GM12878 (cell line): ENCODE measurements around the gene SHISA2. TPM values are rescaled to one million over a fixed set of nuclear protein-coding genes. Genes with fewer than 3 reads are reported as not detected.

ENCODE experiments used
- ATAC-seq: fragments of 200-7000 bp; cut with Tn5 transposase; 3 replicates; pipeline ENCODE4 v1.9.1; 2020; ENCODE audit warnings: mild to moderate bottlenecking, moderate library complexity
- BruUV-seq: library from RNA; stranded (reverse); fragments of 400-500 nt; replicated peaks from 2 replicates; lab custom pipeline; 2021; lab: Mats Ljungman, UMichigan
- CTCF ChIA-PET: fragments of 300-600 bp; sonication (Branson Sonifier 250); formaldehyde crosslinking; extraction: SDS; loops from one replicate; lab custom pipeline; 2021; ENCODE audit warnings: inconsistent platforms; lab: Yijun Ruan, JAX
- POLR2A ChIA-PET: fragments of 350-600 bp; formaldehyde crosslinking; extraction: SDS; loops from one replicate; lab custom pipeline; 2021; ENCODE audit warnings: inconsistent platforms; lab: Charles Lee
- RAD21 ChIA-PET: fragments of 300-600 bp; sonication (Branson Sonifier 250); formaldehyde crosslinking; loops from one replicate; lab custom pipeline; 2023; ENCODE audit warnings: antibody characterized with exemption; ENCODE audit not compliant: unreplicated experiment; lab: Charles Lee
- SMC1A ChIA-PET: fragments of 300-600 bp; sonication (Branson Sonifier 250); formaldehyde crosslinking; loops from one replicate; lab custom pipeline; 2023; ENCODE audit not compliant: unreplicated experiment, uncharacterized antibody; lab: Charles Lee
- DNase-seq: peaks from one replicate; pipeline ENCODE4 v3.0.0-alpha.2; 2011; ENCODE audit warnings: low read depth, low spot score
- FAIRE-seq: peaks from 3 replicates; lab custom pipeline; 2011; peaks lifted over from hg19 to GRCh38; lab: Jason Lieb, UNC
- H2AFZ ChIP-seq: 2 replicates; pipeline ENCODE4 v1.6.0; 2011; ENCODE audit warnings: low read depth, low read length, control low read depth; ENCODE audit not compliant: control insufficient read depth
- H3K27ac ChIP-seq: 2 replicates; pipeline ENCODE4 v1.5.1; 2011; ENCODE audit warnings: control low read depth; ENCODE audit not compliant: control insufficient read depth, insufficient read depth
- H3K27me3 ChIP-seq, 2 experiments: replicated peaks in 1 of 2; 2 replicates each; pipeline versions ENCODE4 v1.6.0 to v1.6.1; 2011; ENCODE audit warnings: low read length in 1 of 2; ENCODE audit not compliant: control insufficient read depth in 2 of 2, insufficient read depth in 2 of 2
- H3K36me3 ChIP-seq, 2 experiments: 2 replicates each; pipeline ENCODE4 v1.5.1; 2011; ENCODE audit warnings: low read length in 1 of 2; ENCODE audit not compliant: control insufficient read depth in 2 of 2, insufficient read depth in 2 of 2
- H3K4me1 ChIP-seq: 2 replicates; pipeline ENCODE4 v1.6.1; 2011; ENCODE audit warnings: mild to moderate bottlenecking, low read length, moderate library complexity, mixed read lengths; ENCODE audit not compliant: control insufficient read depth, insufficient read depth
- H3K4me2 ChIP-seq: 2 replicates; pipeline ENCODE4 v1.6.0; 2011; ENCODE audit warnings: control low read depth; ENCODE audit not compliant: control insufficient read depth, insufficient read depth
- H3K4me3 ChIP-seq: fragments of 200-600 bp; sonication (generic); 2 replicates; pipeline ENCODE4 v1.5.1; 2016
- H3K79me2 ChIP-seq: 2 replicates; pipeline ENCODE4 v1.6.0; 2011; ENCODE audit warnings: low read length; ENCODE audit not compliant: control insufficient read depth, insufficient read depth
- H3K9ac ChIP-seq: 2 replicates; pipeline ENCODE4 v1.8.0; 2011; ENCODE audit warnings: low read length, control low read depth, mixed read lengths; ENCODE audit not compliant: control insufficient read depth, insufficient read depth
- H3K9me3 ChIP-seq: replicated peaks from 3 replicates; pipeline ENCODE4 v1.5.1; 2011; ENCODE audit warnings: mild to moderate bottlenecking, low read length; ENCODE audit not compliant: control insufficient read depth, insufficient read depth
- H4K20me1 ChIP-seq: 2 replicates; pipeline ENCODE4 v1.6.0; 2011; ENCODE audit not compliant: control insufficient read depth, insufficient read depth
- ATF3 ChIP-seq: IDR thresholded peaks from 2 replicates; pipeline ENCODE4 v1.6.1; 2011; ENCODE audit warnings: low read depth, mild to moderate bottlenecking, low read length, moderate library complexity, borderline replicate concordance; ENCODE audit errors: extremely low read depth
- CBX5 ChIP-seq: sonication (generic); IDR thresholded peaks from 2 replicates; pipeline ENCODE4 v1.6.1; 2016; ENCODE audit warnings: low read depth, moderate library complexity, mild to moderate bottlenecking, inconsistent platforms
- GATAD2B ChIP-seq: fragments of 450-650 bp; conservative IDR thresholded peaks from 2 replicates; pipeline ENCODE4 v1.6.1; 2017; ENCODE audit warnings: low read depth, mild to moderate bottlenecking, moderate library complexity
- JUNB ChIP-seq: IDR thresholded peaks from 2 replicates; pipeline ENCODE4 v1.6.1; 2016; ENCODE audit warnings: antibody characterized with exemption, mild to moderate bottlenecking
- NFXL1 ChIP-seq: fragments of 450-650 bp; IDR thresholded peaks from 2 replicates; pipeline ENCODE4 v1.6.1; 2017; ENCODE audit warnings: antibody characterized with exemption, mild to moderate bottlenecking, borderline replicate concordance
- NR2C1 ChIP-seq: fragments of 450-650 bp; IDR thresholded peaks from 2 replicates; pipeline ENCODE4 v1.6.1; 2017; ENCODE audit warnings: antibody characterized with exemption, mild to moderate bottlenecking, moderate library complexity
- PRDM15 ChIP-seq: fragments of 450-650 bp; formaldehyde crosslinking; IDR thresholded peaks from 2 replicates; pipeline ENCODE4 v1.4.0; 2020; ENCODE audit warnings: mild to moderate bottlenecking, moderate library complexity
- RB1 ChIP-seq: fragments of 450-650 bp; formaldehyde crosslinking; IDR thresholded peaks from 2 replicates; pipeline ENCODE4 v1.6.1; 2017; ENCODE audit warnings: mild to moderate bottlenecking, borderline replicate concordance
- REST ChIP-seq: IDR thresholded peaks from 2 replicates; pipeline ENCODE4 v1.6.1; 2012; ENCODE audit warnings: mild to moderate bottlenecking, low read depth, low read length
- SIN3A ChIP-seq: IDR thresholded peaks from 2 replicates; pipeline ENCODE4 v1.6.1; 2012; ENCODE audit warnings: low read depth, low read length, improper control_type of control experiment
- SMC3 ChIP-seq: IDR thresholded peaks from 2 replicates; pipeline ENCODE4 v1.6.1; 2011; ENCODE audit warnings: low read length, improper control_type of control experiment, borderline replicate concordance
- in situ Hi-C: fragments of 300-500 bp; cut with MboI; formaldehyde crosslinking; loops from 9 replicates; pipeline ENCODE4 v1.14.3; 2018; ENCODE audit warnings: mixed read lengths
- intact Hi-C: fragments of 100-400 bp; cut with micrococcal nuclease; formaldehyde crosslinking; loops from one replicate; pipeline ENCODE4 v1.14.2; 2022; ENCODE audit not compliant: unreplicated experiment
- polyA plus RNA-seq, 11 experiments: library from polyadenylated mRNA; depleted of rRNA in 4 of 11; unstranded in 6 of 11; stranded (reverse) in 5 of 11; fragments of >200 nt; fragmentation: Nextera tagmentation in 4 of 11; fragmentation: Illumina TruSeq in 1 of 11; extraction: Ambion mirVana in 4 of 11; extraction: Trizol in 1 of 11; gene quantifications; 1 replicate in 1 of 11; 2 replicates in 10 of 11; pipeline versions ENCODE4 v1.2.1 to v1.2.3, GENCODE V29; 2011 to 2016; ENCODE audit warnings: inconsistent platforms in 2 of 11, missing spikeins in 2 of 11, low read depth in 1 of 11
- total RNA-seq, 4 experiments: library from RNA; depleted of rRNA in 3 of 4; stranded (reverse); fragments of >200 nt in 3 of 4; fragmentation: Illumina TruSeq in 1 of 4; extraction: Trizol in 1 of 4; gene quantifications; 2 replicates each; pipeline versions ENCODE4 v1.2.1 to v1.2.3, GENCODE V29; 2013 to 2021

SHISA2 gene
- total and polyA plus RNA-seq, 10 of the 15 experiments (the other 5 are each of a cell fraction or from before 2014, with no cell fraction given) = 0.04 to 0.08 TPM; not detected in 8

GRCh38 chr13:26058704-26059103 is 6.9 kb upstream of the SHISA2 start (continued):
- TF ChIP-seq PRDM15 (no peak), REST (no peak), ATF3 (no peak)
- TF ChIP-seq, all 136 proteins: peak for 0

- in situ Hi-C loops = no loop called here
- Histone ChIP-seq H4K20me1 (no peaks in the 10 kb centered on the region), H3K36me3 (no peaks in the 10 kb centered on the region), H3K4me1 (no peaks in the 10 kb centered on the region), H3K79me2 (no peaks in the 10 kb centered on the region), H3K4me3 (no peak overlapping the region), H3K9me3 (no peaks in the 10 kb centered on the region; the same call in 2 of the 3 replicates), H3K9ac (no peak overlapping the region), H3K27me3 (peaks cover 0 to 4% of the 10 kb centered on the region in 2 experiments; a peak in 3 of 4 replicates), H3K4me2 (no peak overlapping the region), H3K27ac (no peak overlapping the region), H2AFZ (no peak overlapping the region)
- POLR2A ChIA-PET = no interaction called here
- no peak for DNase-seq
- SMC1A ChIA-PET = no interaction called here
- RAD21 ChIA-PET = no interaction called here
- CTCF ChIA-PET = no interaction called here
- no peak for ATAC-seq
- FAIRE-seq = no peak
- intact Hi-C loops = no loop called here
- no TSS peak for BruUV-seq
- TF ChIP-seq SMC3 (no peak), PRDM15 (no peak), JUNB (no peak), RB1 (no peak), CBX5 (no peak), SIN3A (no peak), GATAD2B (no peak), NFXL1 (no peak), NR2C1 (no peak)
These were observed 3.1 kb upstream of the SHISA2 start for GRCh38 chr13:26054896-26055295.
